GM11168 (cell line): Measurements from ENCODE around the gene CDHR1.

Source experiments
- in situ Hi-C: fragments of 300-500 bp; cut with MboI; formaldehyde crosslinking; loops from one replicate; pipeline ENCODE4 v1.12.0; 2022; ENCODE audit warnings: low sequenced_read_pairs; ENCODE audit not compliant: unreplicated experiment

CDHR1 gene

GRCh38 chr10:84196941-84197340 is 2.6 kb downstream of the CDHR1 start:
- in situ Hi-C loops, result no loop called here

GRCh38 chr10:84197643-84198042 is 3.3 kb downstream of the CDHR1 start:
- in situ Hi-C loops, result no loop called here

- in situ Hi-C loops, result no loop called here
Measured at GRCh38 chr10:84198206-84198915, 4.0 kb downstream of the CDHR1 start.

GRCh38 chr10:84200537-84201243 is 6.4 kb downstream of the CDHR1 start:
- in situ Hi-C loops, result no loop called here

GRCh38 chr10:84201244-84201606 is 6.9 kb downstream of the CDHR1 start:
- in situ Hi-C loops, result no loop called here

GRCh38 chr10:84201682-84202081 is 7.3 kb downstream of the CDHR1 start:
- in situ Hi-C loops, result no loop called here

GRCh38 chr10:84202349-84202748 is 8.0 kb downstream of the CDHR1 start:
- in situ Hi-C loops, result no loop called here

GRCh38 chr10:84204122-84204521 is 9.8 kb downstream of the CDHR1 start:
- in situ Hi-C loops, result no loop called here

- in situ Hi-C loops, result loop anchor here (5.0 kb wide), 1 partner anchor 42 kb away; no protein-coding TSS in a partner anchor
Measured at GRCh38 chr10:84204610-84205009, 10.3 kb downstream of the CDHR1 start.

- in situ Hi-C loops, result loop anchor here (5.0 kb wide), 1 partner anchor 43 kb away; no protein-coding TSS in a partner anchor
Measured at GRCh38 chr10:84205049-84205852, 10.9 kb downstream of the CDHR1 start.

GRCh38 chr10:84205853-84206525 is 11.7 kb downstream of the CDHR1 start:
- in situ Hi-C loops, result loop anchor here (5.0 kb wide), 1 partner anchor 44 kb away; no protein-coding TSS in a partner anchor

- in situ Hi-C loops, result loop anchor here (5.0 kb wide), 1 partner anchor 46 kb away; no protein-coding TSS in a partner anchor
Measured at GRCh38 chr10:84208023-84208422, 13.7 kb downstream of the CDHR1 start.

- in situ Hi-C loops, result loop anchor here (10.0 kb wide), 1 partner anchor 67 kb away; no protein-coding TSS in a partner anchor
Measured at GRCh38 chr10:84211566-84211965, 17.2 kb downstream of the CDHR1 start.

GRCh38 chr10:84212014-84212413 is 17.7 kb downstream of the CDHR1 start:
- in situ Hi-C loops, result loop anchor here (10.0 kb wide), 1 partner anchor 67 kb away; no protein-coding TSS in a partner anchor

GRCh38 chr10:84213076-84213475 is 18.7 kb downstream of the CDHR1 start:
- in situ Hi-C loops, result loop anchor here (10.0 kb wide), 1 partner anchor 68 kb away; no protein-coding TSS in a partner anchor

GRCh38 chr10:84214046-84214572 is 19.8 kb downstream of the CDHR1 start:
- in situ Hi-C loops, result loop anchor here (10.0 kb wide), 1 partner anchor 69 kb away; no protein-coding TSS in a partner anchor

GRCh38 chr10:84214612-84215235 is 20.4 kb downstream of the CDHR1 start:
- in situ Hi-C loops, result loop anchor here (10.0 kb wide), 1 partner anchor 70 kb away; no protein-coding TSS in a partner anchor

GRCh38 chr10:84216834-84217233 is 22.5 kb downstream of the CDHR1 start:
- in situ Hi-C loops, result loop anchor here (10.0 kb wide), 1 partner anchor 72 kb away; no protein-coding TSS in a partner anchor

GRCh38 chr10:84217746-84218145 is 23.4 kb downstream of the CDHR1 start:
- in situ Hi-C loops, result loop anchor here (10.0 kb wide), 1 partner anchor 73 kb away; no protein-coding TSS in a partner anchor
